PFSK-1 (cell line): Measurements from ENCODE around the gene WDR54.

Experiments
- FOXP2 ChIP-seq: optimal IDR thresholded peaks from 2 replicates; pipeline ENCODE3; 2011; ENCODE audit warnings: borderline replicate concordance, control low read depth, inconsistent platforms; ENCODE audit not compliant: insufficient read depth; ENCODE audit errors: extremely low read length, extremely low read depth
- POLR2AphosphoS5 ChIP-seq: IDR thresholded peaks from 2 replicates; pipeline ENCODE4 v1.6.1; 2012; ENCODE audit warnings: low read depth, mild to moderate bottlenecking, control low read depth, low read length, moderate library complexity
- REST ChIP-seq, 2 experiments: IDR thresholded peaks; 2 replicates each; pipeline versions ENCODE4 v1.6.1 to v1.8.0; 2011 to 2012; ENCODE audit warnings: low read depth in 2 of 2, low read length in 2 of 2, control low read depth in 1 of 2, inconsistent platforms in 1 of 2, mild to moderate bottlenecking in 1 of 2, moderate library complexity in 1 of 2; ENCODE audit not compliant: insufficient read depth in 1 of 2
- SIN3A ChIP-seq: IDR thresholded peaks from 2 replicates; pipeline ENCODE4 v1.6.1; 2012; ENCODE audit warnings: mild to moderate bottlenecking, low read length, moderate library complexity, borderline replicate concordance; ENCODE audit not compliant: insufficient read depth
- TAF1 ChIP-seq: IDR thresholded peaks from 2 replicates; pipeline ENCODE4 v1.6.1; 2012; ENCODE audit warnings: low read length, control low read depth, borderline replicate concordance; ENCODE audit not compliant: insufficient read depth

The WDR54 gene

GRCh38 chr2:74457129-74457548 is 35.6 kb downstream of the WDR54 start:
- TF ChIP-seq FOXP2 = no peak
- TF ChIP-seq TAF1 = no peak
- no peak for TF ChIP-seq REST (IDR thresholded peaks at IDR 0.05; ENCODE audit: insufficient read depth in 1 of 2, low read depth in 2 of 2, low read length in 2 of 2)
- TF ChIP-seq POLR2AphosphoS5 = no peak
- TF ChIP-seq SIN3A = no peak

GRCh38 chr2:74457549-74458131 is 36.1 kb downstream of the WDR54 start:
- no peak for TF ChIP-seq TAF1
- no peak for TF ChIP-seq POLR2AphosphoS5
- 0 out of 2 replicates have a peak, but pooled peaks have one; percentile 11 for TF ChIP-seq SIN3A
- TF ChIP-seq REST (IDR thresholded peaks at IDR 0.05; ENCODE audit: insufficient read depth in 1 of 2, low read depth in 2 of 2, low read length in 2 of 2) = no peak
- no peak for TF ChIP-seq FOXP2

- no peak for TF ChIP-seq SIN3A
- TF ChIP-seq POLR2AphosphoS5 = peak; percentile 36; the same call in 1 of the 2 replicates
- TF ChIP-seq TAF1 = peak; percentile 63; the same call in 1 of the 2 replicates
- TF ChIP-seq FOXP2 = no peak
- TF ChIP-seq REST (IDR thresholded peaks at IDR 0.05; ENCODE audit: insufficient read depth in 1 of 2, low read depth in 2 of 2, low read length in 2 of 2) = no peak
Observed at GRCh38 chr2:74458132-74458937, 36.8 kb downstream of the WDR54 start, which contains the start of gene WBP1. TSS of gene WBP1 (plus strand) at chr2:74458438. CDS start at chr2:74458603, 165 bp downstream.

- TF ChIP-seq REST (IDR thresholded peaks at IDR 0.05; ENCODE audit: insufficient read depth in 1 of 2, low read depth in 2 of 2, low read length in 2 of 2) (no peak), TAF1 (no peak), FOXP2 (no peak)
Observed at GRCh38 chr2:74458938-74459363, 37.4 kb downstream of the WDR54 start.
